CD14-positive monocyte (primary cell): Measurements from ENCODE around the gene CCDC87. TPM values are rescaled to one million over a fixed set of nuclear protein-coding genes. Genes with fewer than 3 reads are reported as not detected.
A peak's percentile ranks its signal among the peaks of the same experiment; 100 is the strongest.

Source experiments
- DNase-seq, 3 donors: peaks; one replicate each; pipeline ENCODE4 v3.0.0-alpha.2; 2011 to 2022
- H2AFZ ChIP-seq: 2 replicates; pipeline ENCODE4 v1.6.0; 2012; ENCODE audit warnings: mild to moderate bottlenecking, low read depth, low read length, inconsistent platforms; ENCODE audit not compliant: insufficient read depth, poor library complexity, severe bottlenecking
- H3K27ac ChIP-seq, 2 donors: 1 replicate in 1 of 2; 2 replicates in 1 of 2; pipeline ENCODE4 v1.5.1; 2012 to 2013; ENCODE audit warnings: low read length in 2 of 2, control low read depth in 1 of 2, inconsistent platforms in 1 of 2, low read depth in 1 of 2, mild to moderate bottlenecking in 1 of 2
- H3K27me3 ChIP-seq, 2 donors: one replicate each; pipeline versions ENCODE4 v1.6.0 to v1.6.1; 2011 to 2013; ENCODE audit warnings: low read length in 2 of 2; ENCODE audit not compliant: control insufficient read depth in 2 of 2, insufficient read depth in 2 of 2
- H3K36me3 ChIP-seq, 2 donors: replicated peaks in 1 of 2; 1 replicate in 1 of 2; 2 replicates in 1 of 2; pipeline versions ENCODE4 v1.5.1 to v1.6.1; 2012 to 2013; ENCODE audit warnings: low read length in 2 of 2, control low read depth in 1 of 2, inconsistent platforms in 1 of 2, mild to moderate bottlenecking in 1 of 2; ENCODE audit not compliant: insufficient read depth in 2 of 2, control insufficient read depth in 1 of 2
- H3K4me1 ChIP-seq, 2 donors: 1 replicate in 1 of 2; 2 replicates in 1 of 2; pipeline versions ENCODE4 v1.5.1 to v1.6.1; 2012 to 2013; ENCODE audit warnings: low read length in 2 of 2, control low read depth in 1 of 2, inconsistent platforms in 1 of 2, mild to moderate bottlenecking in 1 of 2, moderate library complexity in 1 of 2; ENCODE audit not compliant: insufficient read depth in 2 of 2, control insufficient read depth in 1 of 2
- H3K4me2 ChIP-seq: replicated peaks from 2 replicates; pipeline ENCODE3; 2012; ENCODE audit warnings: low read length, moderate library complexity, mild to moderate bottlenecking; ENCODE audit not compliant: poor library complexity, severe bottlenecking; ENCODE audit errors: extremely low read depth
- H3K4me3 ChIP-seq, 3 experiments: fragments of 200-600 bp in 1 of 3; sonication (generic) in 1 of 3; replicated peaks in 1 of 3; 1 replicate in 2 of 3; 2 replicates in 1 of 3; pipeline ENCODE4 v1.5.1; 2011 to 2013; ENCODE audit warnings: low read length in 3 of 3, mild to moderate bottlenecking in 3 of 3, control low read depth in 2 of 3, low read depth in 2 of 3, inconsistent platforms in 1 of 3, moderate library complexity in 1 of 3
- H3K79me2 ChIP-seq: 2 replicates; pipeline ENCODE4 v1.6.0; 2012; ENCODE audit warnings: mild to moderate bottlenecking, control low read depth, inconsistent platforms, low read length, moderate library complexity; ENCODE audit not compliant: insufficient read depth
- H3K9ac ChIP-seq: 2 replicates; pipeline ENCODE4 v1.6.0; 2017; ENCODE audit warnings: low read length, mild to moderate bottlenecking; ENCODE audit not compliant: insufficient read depth, poor library complexity, severe bottlenecking
- H3K9me3 ChIP-seq, 2 donors: replicated peaks in 1 of 2; 1 replicate in 1 of 2; 2 replicates in 1 of 2; pipeline versions ENCODE4 v1.5.1 to v1.6.1; 2012 to 2013; ENCODE audit warnings: low read length in 2 of 2, control low read depth in 1 of 2; ENCODE audit not compliant: control insufficient read depth in 1 of 2, insufficient read depth in 1 of 2
- H4K20me1 ChIP-seq: 2 replicates; pipeline ENCODE4 v1.6.0; 2012; ENCODE audit warnings: mild to moderate bottlenecking, low read length, control low read depth, moderate library complexity; ENCODE audit not compliant: insufficient read depth
- H3K27ac Mint-ChIP-seq, 7 donors: one replicate each; pipeline ENCODE4 v1.8.0; 2020; ENCODE audit warnings: mild to moderate bottlenecking in 7 of 7, mixed read lengths in 7 of 7, moderate library complexity in 6 of 7, inconsistent platforms in 2 of 7
- H3K27me3 Mint-ChIP-seq, 3 donors: one replicate each; pipeline ENCODE4 v1.8.0; 2021 to 2022; ENCODE audit warnings: low read depth in 3 of 3, mild to moderate bottlenecking in 3 of 3, mixed read lengths in 3 of 3, moderate library complexity in 3 of 3, inconsistent platforms in 1 of 3
- H3K36me3 Mint-ChIP-seq, 2 donors: one replicate each; pipeline ENCODE4 v1.8.0; 2020; ENCODE audit warnings: mixed read lengths in 2 of 2, inconsistent platforms in 1 of 2, mild to moderate bottlenecking in 1 of 2
- H3K4me1 Mint-ChIP-seq: one replicate; pipeline ENCODE4 v1.8.0; 2020; ENCODE audit warnings: mild to moderate bottlenecking, mixed read lengths
- H3K4me3 Mint-ChIP-seq, 2 donors: one replicate each; pipeline ENCODE4 v1.8.0; 2020; ENCODE audit warnings: mild to moderate bottlenecking in 2 of 2, mixed read lengths in 2 of 2, moderate library complexity in 1 of 2
- H3K9me3 Mint-ChIP-seq, 7 donors: one replicate each; pipeline ENCODE4 v1.8.0; 2020 to 2022; ENCODE audit warnings: mixed read lengths in 7 of 7, mild to moderate bottlenecking in 6 of 7, moderate library complexity in 6 of 7, inconsistent platforms in 2 of 7
- WGBS: methylation state at CpG from one replicate; pipeline ENCODE4 v1.1.5; 2013; ENCODE audit warnings: missing lambda C conversion rate; ENCODE audit not compliant: insufficient coverage; 5-methylcytosine and 5-hydroxymethylcytosine counted together
- intact Hi-C, 2 donors: fragments of 100-400 bp; cut with micrococcal nuclease; formaldehyde crosslinking; loops; one replicate each; pipeline versions ENCODE4 v1.15.0 to v1.15.1; 2023
- polyA plus RNA-seq, 3 donors: library from polyadenylated mRNA; depleted of rRNA in 1 of 3; unstranded in 2 of 3; stranded (reverse) in 1 of 3; fragments of 300-500 nt in 2 of 3; fragments of >200 nt in 1 of 3; fragmentation: Illumina TruSeq in 2 of 3; gene quantifications; 1 replicate in 2 of 3; 2 replicates in 1 of 3; pipeline ENCODE4 v1.2.3, GENCODE V29; 2012 to 2021
- TF ChIP-seq, protein P1 (sequence below): fragments of 200-600 bp; IDR thresholded peaks from one replicate; pipeline ENCODE4 v1.8.0; 2022; ENCODE audit warnings: antibody characterized with exemption, mild to moderate bottlenecking

Gene CCDC87
- polyA plus RNA-seq, 3 donors = not detected

DNA sequence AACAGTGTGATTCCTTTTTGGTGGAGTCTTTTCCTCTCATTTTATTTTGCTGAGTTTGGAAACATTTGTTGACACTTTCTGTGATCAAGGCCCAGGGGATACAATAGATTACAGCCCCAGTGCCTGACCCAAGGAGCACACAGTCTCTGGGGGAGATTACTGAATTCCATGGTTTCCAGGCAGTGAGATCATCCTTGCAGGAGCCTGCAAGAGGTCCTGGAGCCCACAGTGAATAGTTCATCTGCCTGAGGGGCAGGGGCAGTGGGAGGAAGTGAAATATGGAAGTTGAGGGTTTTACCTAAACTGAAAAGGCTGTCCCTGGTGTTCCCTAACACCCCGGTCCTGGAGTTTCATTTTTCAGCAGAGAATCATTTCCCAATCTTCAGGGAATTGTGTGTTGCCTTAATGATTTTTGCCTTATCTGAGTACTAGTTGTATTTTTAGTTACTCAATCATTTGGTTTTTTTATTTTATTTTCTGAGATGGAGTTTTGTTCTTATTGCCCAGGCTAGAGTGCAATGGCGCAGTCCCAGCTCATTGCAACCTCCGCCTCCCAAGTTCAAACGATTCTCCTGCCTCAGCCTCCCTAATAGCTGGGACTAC is 7.9 kb upstream of the CCDC87 start:
- Mint-ChIP-seq H3K4me3 (no peak overlapping the region), H3K27me3 (no peaks in the 10 kb centered on the region), H3K27ac (peak overlapping the region in 6 of 7 donors; percentile 20 to 83 (median 48)), H3K9me3 (no peaks in the 10 kb centered on the region), H3K36me3 (peaks cover 38 to 56% of the 10 kb centered on the region in 2 donors), H3K4me1 (peaks cover 22% of the 10 kb centered on the region)
- DNase-seq = peak in 2 of 3 donors; percentile 29 to 46
- H3K4me2 ChIP-seq = peak overlapping the region; percentile 23
- intact Hi-C loops = no loop called here
- TF ChIP-seq, protein P1, sequence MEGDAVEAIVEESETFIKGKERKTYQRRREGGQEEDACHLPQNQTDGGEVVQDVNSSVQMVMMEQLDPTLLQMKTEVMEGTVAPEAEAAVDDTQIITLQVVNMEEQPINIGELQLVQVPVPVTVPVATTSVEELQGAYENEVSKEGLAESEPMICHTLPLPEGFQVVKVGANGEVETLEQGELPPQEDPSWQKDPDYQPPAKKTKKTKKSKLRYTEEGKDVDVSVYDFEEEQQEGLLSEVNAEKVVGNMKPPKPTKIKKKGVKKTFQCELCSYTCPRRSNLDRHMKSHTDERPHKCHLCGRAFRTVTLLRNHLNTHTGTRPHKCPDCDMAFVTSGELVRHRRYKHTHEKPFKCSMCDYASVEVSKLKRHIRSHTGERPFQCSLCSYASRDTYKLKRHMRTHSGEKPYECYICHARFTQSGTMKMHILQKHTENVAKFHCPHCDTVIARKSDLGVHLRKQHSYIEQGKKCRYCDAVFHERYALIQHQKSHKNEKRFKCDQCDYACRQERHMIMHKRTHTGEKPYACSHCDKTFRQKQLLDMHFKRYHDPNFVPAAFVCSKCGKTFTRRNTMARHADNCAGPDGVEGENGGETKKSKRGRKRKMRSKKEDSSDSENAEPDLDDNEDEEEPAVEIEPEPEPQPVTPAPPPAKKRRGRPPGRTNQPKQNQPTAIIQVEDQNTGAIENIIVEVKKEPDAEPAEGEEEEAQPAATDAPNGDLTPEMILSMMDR = no peak
- H3K9ac ChIP-seq = no peak overlapping the region
- WGBS = no CpG with 5 or more reads among the region's 4 CpGs
- peaks cover 31 to 44% of the 10 kb centered on the region in 2 donors for H3K36me3 ChIP-seq
- no peaks in the 10 kb centered on the region for H3K79me2 ChIP-seq
- H3K4me1 ChIP-seq = peaks cover 21 to 24% of the 10 kb centered on the region in 2 donors
- H3K27me3 ChIP-seq = no peaks in the 10 kb centered on the region
- H2AFZ ChIP-seq = no peak overlapping the region
- peak overlapping the region; percentile 5 to 17 for H3K27ac ChIP-seq
- no peaks in the 10 kb centered on the region for H3K9me3 ChIP-seq
- no peak overlapping the region for H3K4me3 ChIP-seq
- H4K20me1 ChIP-seq = no peaks in the 10 kb centered on the region

DNA sequence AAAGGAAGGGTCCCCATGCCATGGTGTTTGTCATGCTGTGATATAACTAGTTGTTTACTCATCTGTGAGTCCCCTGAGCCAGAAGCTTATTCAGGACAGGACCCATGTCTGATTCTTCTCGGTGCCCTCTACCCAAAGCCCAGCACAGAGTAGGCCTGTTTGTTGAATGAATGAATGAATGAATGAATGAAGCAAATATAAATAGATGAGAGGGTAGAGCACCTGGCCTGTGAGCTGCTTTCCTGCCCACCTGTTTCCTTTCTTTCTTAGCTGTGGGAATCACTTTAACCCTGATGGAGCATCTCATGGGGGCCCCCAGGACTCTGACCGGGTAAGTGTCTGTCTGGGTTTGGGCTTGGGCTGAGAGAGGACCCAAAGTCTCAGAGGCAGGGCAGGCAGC is 7.4 kb upstream of the CCDC87 start:
- H2AFZ ChIP-seq = no peak overlapping the region
- WGBS = 67% methylated on average over 1 of the region's 2 CpGs

More for the DNA sequence above, 7.4 kb upstream of the CCDC87 start:
- no peaks in the 10 kb centered on the region for H3K9me3 Mint-ChIP-seq
- peak overlapping the region; percentile 5 to 17 for H3K27ac ChIP-seq
- peaks cover 27% of the 10 kb centered on the region for H3K4me1 Mint-ChIP-seq
- H3K4me1 ChIP-seq = peaks cover 21 to 29% of the 10 kb centered on the region in 2 donors
- no peaks in the 10 kb centered on the region for H3K9me3 ChIP-seq
- peak overlapping the region in 4 of 7 donors; percentile 33 to 83 (median 48) for H3K27ac Mint-ChIP-seq
- peaks cover 0 to 1% (median 0%) of the 10 kb centered on the region in 3 donors for H3K27me3 Mint-ChIP-seq
- H3K36me3 ChIP-seq = peaks cover 26 to 39% of the 10 kb centered on the region in 2 donors
- TF ChIP-seq, protein P1 = no peak
- no peak overlapping the region for H3K4me3 Mint-ChIP-seq
- no peak overlapping the region for H3K9ac ChIP-seq
- H3K27me3 ChIP-seq = no peaks in the 10 kb centered on the region
- no peak overlapping the region for H3K4me2 ChIP-seq
- intact Hi-C loops = no loop called here
- no peaks in the 10 kb centered on the region for H4K20me1 ChIP-seq
- H3K4me3 ChIP-seq = no peak overlapping the region
- H3K79me2 ChIP-seq = no peaks in the 10 kb centered on the region
- peaks cover 33 to 51% of the 10 kb centered on the region in 2 donors for H3K36me3 Mint-ChIP-seq
- no peak for DNase-seq
